Posterior cingulate gyrus (tissue), 11 donors: Measurements from ENCODE around the gene MYOZ1.
"Not testable (repeated sequence)": the region's sequence is repeated elsewhere in the genome, so short reads cannot be mapped to it uniquely, and the experiment has no call there.

Source experiments
- DNase-seq, 10 donors: peaks; one replicate each; pipeline versions ENCODE4 v3.0.0 to v3.0.0-alpha.2; 2020 to 2021; ENCODE audit warnings: mixed read lengths in 3 of 10
- intact Hi-C: fragments of 100-400 bp; cut with DNase I; formaldehyde crosslinking; loops from one replicate; pipeline ENCODE4 v1.15.1; 2023

The MYOZ1 gene

GRCh38 chr10:73647875-73648651 is 6.8 kb upstream of the MYOZ1 start:
- intact Hi-C loops: no loop called here
- DNase-seq: peak in 5 of 10 donors; percentile 11 to 86 (median 79)

GRCh38 chr10:73647211-73647874 is 6.1 kb upstream of the MYOZ1 start:
- DNase-seq: peak; percentile 46 to 96 (median 72)
- intact Hi-C loops: no loop called here

- intact Hi-C loops: no loop called here
- DNase-seq: peak in 1 of 10 donors; percentile 76
Measured at GRCh38 chr10:73646598-73647041, 5.3 kb upstream of the MYOZ1 start.

GRCh38 chr10:73645251-73645650 is 4.0 kb upstream of the MYOZ1 start:
- intact Hi-C loops: no loop called here

GRCh38 chr10:73644767-73645166 is 3.5 kb upstream of the MYOZ1 start:
- no peak for DNase-seq
- intact Hi-C loops: loop anchor here (1.0 to 5.0 kb wide), 2 partner anchors 115 to 382 kb away; no protein-coding TSS in a partner anchor

More at GRCh38 chr10:73645251-73645650, 4.0 kb upstream of the MYOZ1 start:
- no peak for DNase-seq

GRCh38 chr10:73644015-73644743 is 2.9 kb upstream of the MYOZ1 start:
- intact Hi-C loops: loop anchor here (1.0 to 5.0 kb wide), 2 partner anchors 115 to 382 kb away; no protein-coding TSS in a partner anchor

GRCh38 chr10:73643362-73643761 is 2.1 kb upstream of the MYOZ1 start:
- no peak for DNase-seq
- intact Hi-C loops: loop anchor here (5.0 kb wide), 1 partner anchor 381 kb away; no protein-coding TSS in a partner anchor

More at GRCh38 chr10:73644015-73644743, 2.9 kb upstream of the MYOZ1 start:
- DNase-seq: peak in 7 of 10 donors; percentile 55 to 94 (median 61)

- no peak for DNase-seq
- intact Hi-C loops: no loop called here
Measured at GRCh38 chr10:73639286-73639685, 2.0 kb downstream of the MYOZ1 start.

GRCh38 chr10:73635781-73636180 is 5.5 kb downstream of the MYOZ1 start:
- DNase-seq: no peak
- intact Hi-C loops: no loop called here

- intact Hi-C loops: no loop called here
- DNase-seq: peak in 2 of 10 donors; percentile 55 to 75
Measured at GRCh38 chr10:73634421-73634820, 6.9 kb downstream of the MYOZ1 start.

- no peak for DNase-seq
- intact Hi-C loops: loop anchor here (5.0 kb wide), 1 partner anchor 102 kb away; no protein-coding TSS in a partner anchor
Measured at GRCh38 chr10:73629165-73629564, 12.1 kb downstream of the MYOZ1 start.

GRCh38 chr10:73628405-73628804 is 12.9 kb downstream of the MYOZ1 start:
- peak in 1 of 10 donors; percentile 40 for DNase-seq
- intact Hi-C loops: loop anchor here (5.0 kb wide), 1 partner anchor 101 kb away; no protein-coding TSS in a partner anchor

- intact Hi-C loops: loop anchor here (5.0 kb wide), 1 partner anchor 100 kb away; no protein-coding TSS in a partner anchor
Measured at GRCh38 chr10:73627300-73627699, 14.0 kb downstream of the MYOZ1 start.

GRCh38 chr10:73625884-73626752 is 15.2 kb downstream of the MYOZ1 start:
- intact Hi-C loops: loop anchor here (5.0 kb wide), 1 partner anchor 99 kb away; no protein-coding TSS in a partner anchor
- peak; percentile 70 to 98 (median 84) for DNase-seq

More at GRCh38 chr10:73627300-73627699, 14.0 kb downstream of the MYOZ1 start:
- DNase-seq: no peak

- DNase-seq: peak in 8 of 10 donors; percentile 17 to 90 (median 44)
- intact Hi-C loops: loop anchor here (5.0 kb wide), 1 partner anchor 98 kb away; no protein-coding TSS in a partner anchor
Measured at GRCh38 chr10:73625004-73625883, 16.0 kb downstream of the MYOZ1 start.

GRCh38 chr10:73623056-73623455 is 18.2 kb downstream of the MYOZ1 start:
- intact Hi-C loops: no loop called here
- DNase-seq: peak in 1 of 10 donors; percentile 64

- intact Hi-C loops, DNase-seq: not testable (repeated sequence)
Measured at GRCh38 chr10:73620974-73621373, 20.3 kb downstream of the MYOZ1 start.

- DNase-seq, intact Hi-C loops: not testable (repeated sequence)
Measured at GRCh38 chr10:73617143-73617542, 24.1 kb downstream of the MYOZ1 start.
